DND-41 (cell line): ENCODE data around the gene RNF103.

Experiments
- CTCF ChIP-seq: IDR thresholded peaks from 2 replicates; pipeline ENCODE4 v1.5.1; 2012; ENCODE audit warnings: borderline replicate concordance, low read length, moderate library complexity, mild to moderate bottlenecking; ENCODE audit not compliant: poor library complexity, severe bottlenecking; ENCODE audit errors: extremely low read depth
- EZH2 ChIP-seq: IDR thresholded peaks from 3 replicates; pipeline ENCODE4 v1.6.1; 2012; ENCODE audit warnings: borderline replicate concordance, low read depth, mild to moderate bottlenecking, moderate library complexity, low read length, inconsistent platforms; ENCODE audit not compliant: severe bottlenecking

GRCh38 chr2:86631846-86632485 is 8.3 kb upstream of the RNF103 start:
- TF ChIP-seq CTCF (no peak), EZH2 (no peak)
